SK-N-SH treated with all-trans-retinoic acid at 6 μM for 48 hours (cell line): ENCODE measurements around the gene IRS1.
A peak's percentile ranks its signal among the peaks of the same experiment; 100 is the strongest.

ENCODE experiments used
- ATAC-seq: fragments of 200-7000 bp; cut with Tn5 transposase; 3 replicates; pipeline ENCODE4 v1.9.1; 2020; ENCODE audit warnings: mild to moderate bottlenecking, moderate library complexity
- ARNTL ChIP-seq: fragments of 450-650 bp; formaldehyde crosslinking; IDR thresholded peaks from 2 replicates; pipeline ENCODE4 v1.5.0; 2020; ENCODE audit warnings: low read depth, mild to moderate bottlenecking, moderate library complexity, borderline replicate concordance
- BACH2 ChIP-seq: fragments of 250-450 bp; sonication (Bioruptor Pico); IDR thresholded peaks from 2 replicates; pipeline ENCODE4 v1.9.0; 2021; ENCODE audit warnings: mild to moderate bottlenecking, borderline replicate concordance
- CREB5 ChIP-seq: fragments of 250-450 bp; sonication (Bioruptor Pico); IDR thresholded peaks from 2 replicates; pipeline ENCODE4 v1.5.1; 2020; ENCODE audit warnings: low read depth, mild to moderate bottlenecking, moderate library complexity
- CSDC2 ChIP-seq: fragments of 250-450 bp; sonication (Bioruptor Pico); IDR thresholded peaks from 2 replicates; pipeline ENCODE4 v1.5.0; 2020; ENCODE audit warnings: mild to moderate bottlenecking, moderate library complexity
- CSRNP3 ChIP-seq: fragments of 250-450 bp; sonication (Bioruptor Pico); IDR thresholded peaks from 2 replicates; pipeline ENCODE4 v1.5.1; 2021; ENCODE audit warnings: mild to moderate bottlenecking, moderate library complexity
- ISL1 ChIP-seq: fragments of 250-450 bp; sonication (Bioruptor Pico); IDR thresholded peaks from 2 replicates; pipeline ENCODE4 v2.1.2; 2022; ENCODE audit warnings: mild to moderate bottlenecking, moderate library complexity
- OSR1 ChIP-seq: fragments of 250-450 bp; sonication (Bioruptor Pico); IDR thresholded peaks from 2 replicates; pipeline ENCODE4 v1.8.0; 2022; ENCODE audit warnings: moderate library complexity, mild to moderate bottlenecking, inconsistent platforms
- PATZ1 ChIP-seq: fragments of 250-450 bp; sonication (Bioruptor Pico); IDR thresholded peaks from 2 replicates; pipeline ENCODE4 v1.8.0; 2020; ENCODE audit warnings: mild to moderate bottlenecking, moderate library complexity, borderline replicate concordance
- POU6F1 ChIP-seq: fragments of 250-450 bp; sonication (Bioruptor Pico); IDR thresholded peaks from 2 replicates; pipeline ENCODE4 v1.8.0; 2021; ENCODE audit warnings: low read depth, mild to moderate bottlenecking, moderate library complexity, borderline replicate concordance
- PPARA ChIP-seq: fragments of 250-450 bp; sonication (Bioruptor Pico); IDR thresholded peaks from 2 replicates; pipeline ENCODE4 v1.5.0; 2020; ENCODE audit warnings: mild to moderate bottlenecking, borderline replicate concordance
- RARB ChIP-seq: fragments of 250-450 bp; sonication (Bioruptor Pico); IDR thresholded peaks from 2 replicates; pipeline ENCODE4 v1.8.0; 2021; ENCODE audit warnings: mild to moderate bottlenecking, moderate library complexity
- SNAI2 ChIP-seq: fragments of 250-450 bp; sonication (Bioruptor Pico); IDR thresholded peaks from 2 replicates; pipeline ENCODE4 v1.5.0; 2020; ENCODE audit warnings: mild to moderate bottlenecking, moderate library complexity
- TCF4 ChIP-seq: fragments of 250-450 bp; sonication (Bioruptor Pico); IDR thresholded peaks from 2 replicates; pipeline ENCODE4 v1.8.0; 2021; ENCODE audit warnings: mild to moderate bottlenecking, moderate library complexity, borderline replicate concordance
- TSHZ2 ChIP-seq: fragments of 250-450 bp; sonication (Bioruptor Pico); IDR thresholded peaks from 2 replicates; pipeline ENCODE4 v1.5.0; 2020; ENCODE audit warnings: mild to moderate bottlenecking, moderate library complexity
- ZC3H10 ChIP-seq: fragments of 250-450 bp; sonication (Bioruptor Pico); IDR thresholded peaks from 2 replicates; pipeline ENCODE4 v1.5.1; 2021; ENCODE audit warnings: mild to moderate bottlenecking, moderate library complexity
- ZFP3 ChIP-seq: fragments of 250-450 bp; sonication (Bioruptor Pico); IDR thresholded peaks from 2 replicates; pipeline ENCODE4 v1.5.0; 2020; ENCODE audit warnings: mild to moderate bottlenecking, moderate library complexity
- ZFP30 ChIP-seq: fragments of 450-650 bp; formaldehyde crosslinking; IDR thresholded peaks from 2 replicates; pipeline ENCODE4 v1.5.0; 2022; ENCODE audit warnings: mild to moderate bottlenecking, moderate library complexity
- ZNF565 ChIP-seq: fragments of 450-650 bp; formaldehyde crosslinking; conservative IDR thresholded peaks from 2 replicates; pipeline ENCODE4 v1.5.0; 2020; ENCODE audit warnings: low read depth, mild to moderate bottlenecking, moderate library complexity
- ZNF70 ChIP-seq: fragments of 450-650 bp; formaldehyde crosslinking; IDR thresholded peaks from 2 replicates; pipeline ENCODE4 v1.5.0; 2020; ENCODE audit warnings: mild to moderate bottlenecking, moderate library complexity
- ZNF8 ChIP-seq: fragments of 450-650 bp; formaldehyde crosslinking; IDR thresholded peaks from 2 replicates; pipeline ENCODE4 v1.5.0; 2020; ENCODE audit warnings: mild to moderate bottlenecking, moderate library complexity

The IRS1 gene

DNA sequence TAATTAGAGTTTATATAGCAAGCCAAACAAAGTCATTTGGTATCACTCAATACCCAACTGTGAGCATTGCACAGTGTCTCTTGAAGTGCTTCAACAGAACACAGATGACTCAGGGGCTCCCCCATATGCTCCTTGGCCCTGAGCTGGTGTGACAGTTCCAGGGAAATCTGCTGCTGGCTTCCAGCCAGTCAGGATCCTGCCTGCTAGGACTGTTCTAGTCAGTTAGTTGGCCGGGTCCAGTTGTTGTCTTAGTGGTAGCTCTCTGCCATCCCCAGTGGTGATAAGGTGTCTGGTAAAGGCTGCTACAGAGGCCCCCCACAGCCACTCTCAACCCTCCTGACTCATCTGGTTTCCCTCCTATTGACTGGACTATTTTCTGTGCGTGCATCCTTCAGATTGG is 100.3 kb downstream of the IRS1 start:
- TF ChIP-seq ARNTL (no peak), RARB (CRISPR knock-in tag) (no peak), TSHZ2 (CRISPR knock-in tag) (no peak)
- ATAC-seq = peak; percentile 64

- TF ChIP-seq CSRNP3 (CRISPR knock-in tag) = no peak
- no peak for TF ChIP-seq ZNF565 (CRISPR knock-in tag)
- TF ChIP-seq PPARA = no peak
- ATAC-seq = no peak
Observed at GRCh38 chr2:226698671-226699070, 100.9 kb downstream of the IRS1 start.

DNA sequence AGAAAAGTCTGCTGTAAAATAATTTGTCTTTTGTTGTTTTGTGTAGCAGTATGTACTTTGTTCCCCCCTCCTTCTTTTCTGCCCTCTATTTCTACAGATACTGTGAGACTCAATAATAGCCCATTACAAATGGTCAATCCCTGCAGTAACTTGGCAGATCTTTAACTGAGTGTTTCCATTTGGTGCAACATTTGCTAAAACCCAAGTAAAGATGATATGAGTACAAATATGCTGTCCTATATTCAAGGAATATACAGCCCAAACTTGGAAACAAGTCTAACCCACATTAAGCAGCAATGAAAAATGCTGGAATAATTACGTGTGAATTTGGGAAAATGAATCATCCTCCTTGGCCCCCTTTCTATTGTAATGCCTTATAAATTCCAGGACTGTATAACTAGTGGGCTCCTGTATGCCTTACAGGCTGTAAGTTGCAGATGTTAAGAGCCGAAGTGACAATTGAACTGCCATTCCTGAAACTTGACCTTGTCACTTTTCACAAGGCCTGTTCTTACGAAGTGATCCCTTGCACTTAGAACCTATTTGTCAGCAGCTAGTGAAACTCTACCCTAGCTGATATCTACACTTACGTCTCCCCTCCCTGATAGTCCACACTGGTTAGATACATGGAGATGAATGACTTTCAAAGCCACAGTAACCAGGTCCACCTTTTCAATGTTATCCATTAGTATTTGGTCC is 104.9 kb downstream of the IRS1 start:
- TF ChIP-seq CREB5 (no peak), ISL1 (no peak), BACH2 (CRISPR knock-in tag) (no peak), ZNF8 (CRISPR knock-in tag) (no peak), CSRNP3 (CRISPR knock-in tag) (no peak), CSDC2 (CRISPR knock-in tag) (no peak), TCF4 (CRISPR knock-in tag) (no peak), OSR1 (no peak), ZNF565 (CRISPR knock-in tag) (no peak), ZFP30 (CRISPR knock-in tag) (no peak), ZNF70 (no peak), ZFP3 (CRISPR knock-in tag) (no peak), PATZ1 (CRISPR knock-in tag) (no peak), POU6F1 (CRISPR knock-in tag) (no peak), SNAI2 (no peak), PPARA (no peak), ZC3H10 (CRISPR knock-in tag) (no peak)
- ATAC-seq = no peak
